GM19351 (cell line): ENCODE results near the gene PTK6.

ENCODE experiments used
- ATAC-seq: cut with Tn5 transposase; IDR thresholded peaks from one replicate; pipeline ENCODE4 v1.9.1; 2021; ENCODE audit warnings: mild to moderate bottlenecking, moderate library complexity; ENCODE audit not compliant: unreplicated experiment

PTK6 gene

GRCh38 chr20:63545814-63546213 lies 8.6 kb upstream of the PTK6 start:
- no peak for ATAC-seq

- ATAC-seq, result no peak
Measured at GRCh38 chr20:63544958-63545516, 7.9 kb upstream of the PTK6 start.

- no peak for ATAC-seq
Measured at GRCh38 chr20:63544241-63544957, 7.2 kb upstream of the PTK6 start.

GRCh38 chr20:63543733-63544132 lies 6.6 kb upstream of the PTK6 start:
- ATAC-seq, result no peak

- ATAC-seq, result no peak
Measured at GRCh38 chr20:63543131-63543530, 6.0 kb upstream of the PTK6 start.

GRCh38 chr20:63542696-63543095 lies 5.5 kb upstream of the PTK6 start:
- ATAC-seq, result no peak

GRCh38 chr20:63542031-63542559 lies 4.9 kb upstream of the PTK6 start:
- no peak for ATAC-seq

GRCh38 chr20:63541371-63541770 lies 4.2 kb upstream of the PTK6 start:
- no peak for ATAC-seq

- no peak for ATAC-seq
Measured at GRCh38 chr20:63540417-63541186, 3.4 kb upstream of the PTK6 start.

GRCh38 chr20:63539441-63540370 lies 2.5 kb upstream of the PTK6 start:
- no peak for ATAC-seq

- ATAC-seq, result no peak
Measured at GRCh38 chr20:63539092-63539430, 1.9 kb upstream of the PTK6 start.

GRCh38 chr20:63538204-63539091 lies 1.3 kb upstream of the PTK6 start:
- ATAC-seq, result no peak

- peak; percentile 76 for ATAC-seq
Measured at GRCh38 chr20:63537525-63538203, 488 bp upstream of the PTK6 start.

- no peak for ATAC-seq
Measured at GRCh38 chr20:63536241-63536977, 767 bp downstream of the PTK6 start.

- ATAC-seq, result no peak
Measured at GRCh38 chr20:63534831-63535651, 2.1 kb downstream of the PTK6 start.

- ATAC-seq, result no peak
Measured at GRCh38 chr20:63534427-63534830, 2.7 kb downstream of the PTK6 start.

- ATAC-seq, result no peak
Measured at GRCh38 chr20:63533871-63534393, 3.2 kb downstream of the PTK6 start.

GRCh38 chr20:63533388-63533787 lies 3.8 kb downstream of the PTK6 start:
- ATAC-seq, result no peak
